HepG2 (cell line): ENCODE data around the gene APC2. TPM values are rescaled to one million over a fixed set of nuclear protein-coding genes. Genes with fewer than 3 reads are reported as not detected.

Source experiments
- CBFB ChIP-seq: sonication (generic); formaldehyde crosslinking; IDR thresholded peaks from 2 replicates; pipeline ENCODE4 v1.4.0; 2020; ENCODE audit warnings: missing genetic modification reagents
- GATAD2A ChIP-seq: IDR thresholded peaks from 2 replicates; pipeline ENCODE4 v1.6.1; 2016
- HNRNPLL ChIP-seq: fragments of 200-400 bp; formaldehyde crosslinking; IDR thresholded peaks from 2 replicates; pipeline ENCODE4 v1.6.1; 2017; ENCODE audit warnings: mild to moderate bottlenecking, low read depth, low read length; ENCODE audit not compliant: poor library complexity, severe bottlenecking
- HOXA3 ChIP-seq: sonication (generic); formaldehyde crosslinking; IDR thresholded peaks from 2 replicates; pipeline ENCODE4 v1.5.0; 2020; ENCODE audit warnings: missing genetic modification reagents
- PCBP1 ChIP-seq: fragments of 200-400 bp; formaldehyde crosslinking; IDR thresholded peaks from 2 replicates; pipeline ENCODE4 v1.6.1; 2017; ENCODE audit warnings: mild to moderate bottlenecking, low read depth, low read length, borderline replicate concordance
- SATB2 ChIP-seq: sonication (generic); formaldehyde crosslinking; IDR thresholded peaks from 2 replicates; pipeline ENCODE4 v1.5.0; 2020; ENCODE audit warnings: missing genetic modification reagents
- TGIF2 ChIP-seq: IDR thresholded peaks from 2 replicates; pipeline ENCODE4 v1.6.1; 2016; ENCODE audit warnings: control low read depth, missing compliant biosample characterization
- XRCC5 ChIP-seq: fragments of 200-400 bp; formaldehyde crosslinking; optimal IDR thresholded peaks from 2 replicates; pipeline ENCODE3; 2017; ENCODE audit warnings: mild to moderate bottlenecking, low read length
- ZBTB7A ChIP-seq: sonication (generic); formaldehyde crosslinking; IDR thresholded peaks from 2 replicates; pipeline ENCODE4 v1.8.0; 2022; ENCODE audit warnings: mild to moderate bottlenecking, missing genetic modification reagents
- ZNF138 ChIP-seq: sonication (generic); formaldehyde crosslinking; IDR thresholded peaks from 2 replicates; pipeline ENCODE4 v1.5.0; 2020; ENCODE audit warnings: mild to moderate bottlenecking, low read depth, missing genetic modification reagents
- ZNF235 ChIP-seq: sonication (generic); formaldehyde crosslinking; IDR thresholded peaks from 2 replicates; pipeline ENCODE4 v1.8.1; 2023; ENCODE audit warnings: mild to moderate bottlenecking, missing genetic modification reagents, borderline replicate concordance
- polyA plus RNA-seq, 8 experiments: library from polyadenylated mRNA; depleted of rRNA in 3 of 8; stranded (reverse) in 7 of 8; unstranded in 1 of 8; fragments of >200 nt; fragmentation: Illumina TruSeq in 4 of 8; extraction: Trizol in 4 of 8; gene quantifications; 2 replicates each; pipeline versions ENCODE4 v1.2.1 to v1.2.3, GENCODE V29; 2011 to 2016; ENCODE audit warnings: low read depth in 4 of 8, missing spikeins in 1 of 8, mixed read lengths in 1 of 8; ENCODE audit not compliant: insufficient read depth in 1 of 8
- total RNA-seq, 5 experiments: library from RNA; depleted of rRNA; stranded (reverse); fragments of >200 nt; fragmentation: Illumina TruSeq; extraction: Trizol; gene quantifications; 2 replicates each; pipeline ENCODE4 v1.2.3, GENCODE V29; 2016; ENCODE audit warnings: low read depth in 1 of 5
- TF ChIP-seq, protein P1 (sequence below): sonication (generic); formaldehyde crosslinking; IDR thresholded peaks from 2 replicates; pipeline ENCODE4 v1.4.0; 2020; ENCODE audit warnings: mild to moderate bottlenecking, missing genetic modification reagents
- TF ChIP-seq, protein P2 (sequence below): fragments of 450-650 bp; IDR thresholded peaks from 2 replicates; pipeline ENCODE4 v1.6.1; 2017; ENCODE audit warnings: mild to moderate bottlenecking
- TF ChIP-seq, protein P3 (sequence below): sonication (generic); formaldehyde crosslinking; IDR thresholded peaks from 2 replicates; pipeline ENCODE4 v1.9.0; 2021; ENCODE audit warnings: missing genetic modification reagents, borderline replicate concordance
- TF ChIP-seq, protein P4 (sequence below): sonication (generic); formaldehyde crosslinking; IDR thresholded peaks from 2 replicates; pipeline ENCODE4 v1.4.0; 2020; ENCODE audit warnings: missing genetic modification reagents

Gene APC2
- total and polyA plus RNA-seq, 2 of the 13 experiments (the other 11 are each of a cell fraction or from before 2014, with no cell fraction given) = 0.08 to 0.22 TPM

DNA sequence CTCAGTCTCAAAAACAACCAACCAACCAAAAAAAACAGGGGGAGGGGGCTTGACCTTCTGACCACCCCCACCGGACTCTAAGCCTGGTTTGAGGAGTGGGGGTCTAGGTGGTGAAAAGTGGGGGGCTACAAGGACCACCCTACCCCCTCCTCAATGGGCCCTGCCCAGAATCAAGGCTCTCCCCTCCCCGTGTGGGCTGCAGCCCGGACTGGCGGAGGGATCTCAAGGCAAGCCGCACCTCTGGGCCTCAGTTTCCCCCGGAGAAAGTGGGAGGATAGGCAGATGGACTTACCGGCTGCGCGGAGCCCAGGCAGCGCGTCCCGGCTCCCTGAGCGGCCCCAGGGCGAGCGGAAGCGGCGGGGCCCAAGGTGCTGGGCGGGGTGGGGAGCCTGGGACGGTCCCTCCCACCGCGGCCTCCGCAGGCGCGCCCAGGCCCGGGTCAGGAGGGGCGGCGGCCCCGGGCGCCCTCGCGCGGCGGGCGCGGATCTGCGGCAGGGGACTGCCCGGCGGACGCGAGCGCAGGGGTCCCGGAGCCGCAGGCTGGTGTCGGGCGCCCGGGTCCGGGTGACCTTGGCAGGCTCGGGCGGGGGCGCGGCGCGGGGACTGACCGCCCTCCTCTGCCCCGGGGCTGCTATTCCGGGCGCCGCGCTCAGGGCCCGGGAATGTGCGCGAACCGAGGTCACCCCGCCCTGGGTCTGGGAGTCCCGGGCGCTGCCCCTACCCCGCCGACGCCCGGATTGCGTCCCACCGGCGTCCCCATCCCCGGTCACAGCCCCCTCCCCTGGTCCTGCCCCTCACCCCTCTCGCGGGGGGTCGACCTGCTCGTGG, 63.0 kb downstream of the APC2 start, which contains the start of gene ADAMTSL5 (continued):
- TF ChIP-seq HNRNPLL (peak; percentile 46), SATB2 (CRISPR knock-in tag) (no peak), CBFB (CRISPR knock-in tag) (no peak), ZBTB7A (CRISPR knock-in tag) (0 out of 2 replicates have a peak, but pooled peaks have one; percentile 31), PCBP1 (0 out of 2 replicates have a peak, but pooled peaks have one; percentile 63), ZNF235 (CRISPR knock-in tag) (no peak), ZNF138 (CRISPR knock-in tag) (no peak), TGIF2 (CRISPR knock-in tag) (no peak), GATAD2A (no peak), XRCC5 (no peak), HOXA3 (CRISPR knock-in tag) (peak; percentile 52; the same call in 1 of the 2 replicates)
- TF ChIP-seq, protein P1, sequence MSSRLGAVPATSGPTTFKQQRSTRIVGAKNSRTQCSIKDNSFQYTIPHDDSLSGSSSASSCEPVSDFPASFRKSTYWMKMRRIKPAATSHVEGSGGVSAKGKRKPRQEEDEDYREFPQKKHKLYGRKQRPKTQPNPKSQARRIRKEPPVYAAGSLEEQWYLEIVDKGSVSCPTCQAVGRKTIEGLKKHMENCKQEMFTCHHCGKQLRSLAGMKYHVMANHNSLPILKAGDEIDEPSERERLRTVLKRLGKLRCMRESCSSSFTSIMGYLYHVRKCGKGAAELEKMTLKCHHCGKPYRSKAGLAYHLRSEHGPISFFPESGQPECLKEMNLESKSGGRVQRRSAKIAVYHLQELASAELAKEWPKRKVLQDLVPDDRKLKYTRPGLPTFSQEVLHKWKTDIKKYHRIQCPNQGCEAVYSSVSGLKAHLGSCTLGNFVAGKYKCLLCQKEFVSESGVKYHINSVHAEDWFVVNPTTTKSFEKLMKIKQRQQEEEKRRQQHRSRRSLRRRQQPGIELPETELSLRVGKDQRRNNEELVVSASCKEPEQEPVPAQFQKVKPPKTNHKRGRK (CRISPR knock-in tag) = no peak
- TF ChIP-seq, protein P2, sequence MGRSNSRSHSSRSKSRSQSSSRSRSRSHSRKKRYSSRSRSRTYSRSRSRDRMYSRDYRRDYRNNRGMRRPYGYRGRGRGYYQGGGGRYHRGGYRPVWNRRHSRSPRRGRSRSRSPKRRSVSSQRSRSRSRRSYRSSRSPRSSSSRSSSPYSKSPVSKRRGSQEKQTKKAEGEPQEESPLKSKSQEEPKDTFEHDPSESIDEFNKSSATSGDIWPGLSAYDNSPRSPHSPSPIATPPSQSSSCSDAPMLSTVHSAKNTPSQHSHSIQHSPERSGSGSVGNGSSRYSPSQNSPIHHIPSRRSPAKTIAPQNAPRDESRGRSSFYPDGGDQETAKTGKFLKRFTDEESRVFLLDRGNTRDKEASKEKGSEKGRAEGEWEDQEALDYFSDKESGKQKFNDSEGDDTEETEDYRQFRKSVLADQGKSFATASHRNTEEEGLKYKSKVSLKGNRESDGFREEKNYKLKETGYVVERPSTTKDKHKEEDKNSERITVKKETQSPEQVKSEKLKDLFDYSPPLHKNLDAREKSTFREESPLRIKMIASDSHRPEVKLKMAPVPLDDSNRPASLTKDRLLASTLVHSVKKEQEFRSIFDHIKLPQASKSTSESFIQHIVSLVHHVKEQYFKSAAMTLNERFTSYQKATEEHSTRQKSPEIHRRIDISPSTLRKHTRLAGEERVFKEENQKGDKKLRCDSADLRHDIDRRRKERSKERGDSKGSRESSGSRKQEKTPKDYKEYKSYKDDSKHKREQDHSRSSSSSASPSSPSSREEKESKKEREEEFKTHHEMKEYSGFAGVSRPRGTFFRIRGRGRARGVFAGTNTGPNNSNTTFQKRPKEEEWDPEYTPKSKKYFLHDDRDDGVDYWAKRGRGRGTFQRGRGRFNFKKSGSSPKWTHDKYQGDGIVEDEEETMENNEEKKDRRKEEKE = no peak
- TF ChIP-seq, protein P3, sequence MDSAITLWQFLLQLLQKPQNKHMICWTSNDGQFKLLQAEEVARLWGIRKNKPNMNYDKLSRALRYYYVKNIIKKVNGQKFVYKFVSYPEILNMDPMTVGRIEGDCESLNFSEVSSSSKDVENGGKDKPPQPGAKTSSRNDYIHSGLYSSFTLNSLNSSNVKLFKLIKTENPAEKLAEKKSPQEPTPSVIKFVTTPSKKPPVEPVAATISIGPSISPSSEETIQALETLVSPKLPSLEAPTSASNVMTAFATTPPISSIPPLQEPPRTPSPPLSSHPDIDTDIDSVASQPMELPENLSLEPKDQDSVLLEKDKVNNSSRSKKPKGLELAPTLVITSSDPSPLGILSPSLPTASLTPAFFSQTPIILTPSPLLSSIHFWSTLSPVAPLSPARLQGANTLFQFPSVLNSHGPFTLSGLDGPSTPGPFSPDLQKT (CRISPR knock-in tag) = no peak
- TF ChIP-seq, protein P4, sequence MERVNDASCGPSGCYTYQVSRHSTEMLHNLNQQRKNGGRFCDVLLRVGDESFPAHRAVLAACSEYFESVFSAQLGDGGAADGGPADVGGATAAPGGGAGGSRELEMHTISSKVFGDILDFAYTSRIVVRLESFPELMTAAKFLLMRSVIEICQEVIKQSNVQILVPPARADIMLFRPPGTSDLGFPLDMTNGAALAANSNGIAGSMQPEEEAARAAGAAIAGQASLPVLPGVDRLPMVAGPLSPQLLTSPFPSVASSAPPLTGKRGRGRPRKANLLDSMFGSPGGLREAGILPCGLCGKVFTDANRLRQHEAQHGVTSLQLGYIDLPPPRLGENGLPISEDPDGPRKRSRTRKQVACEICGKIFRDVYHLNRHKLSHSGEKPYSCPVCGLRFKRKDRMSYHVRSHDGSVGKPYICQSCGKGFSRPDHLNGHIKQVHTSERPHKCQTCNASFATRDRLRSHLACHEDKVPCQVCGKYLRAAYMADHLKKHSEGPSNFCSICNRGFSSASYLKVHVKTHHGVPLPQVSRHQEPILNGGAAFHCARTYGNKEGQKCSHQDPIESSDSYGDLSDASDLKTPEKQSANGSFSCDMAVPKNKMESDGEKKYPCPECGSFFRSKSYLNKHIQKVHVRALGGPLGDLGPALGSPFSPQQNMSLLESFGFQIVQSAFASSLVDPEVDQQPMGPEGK = peak; percentile 71
